ENCODE results near the gene FITM1.

Gene FITM1, protein sequence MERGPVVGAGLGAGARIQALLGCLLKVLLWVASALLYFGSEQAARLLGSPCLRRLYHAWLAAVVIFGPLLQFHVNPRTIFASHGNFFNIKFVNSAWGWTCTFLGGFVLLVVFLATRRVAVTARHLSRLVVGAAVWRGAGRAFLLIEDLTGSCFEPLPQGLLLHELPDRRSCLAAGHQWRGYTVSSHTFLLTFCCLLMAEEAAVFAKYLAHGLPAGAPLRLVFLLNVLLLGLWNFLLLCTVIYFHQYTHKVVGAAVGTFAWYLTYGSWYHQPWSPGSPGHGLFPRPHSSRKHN

GRCh38 chr14:24130380-24130716, at the start of gene FITM1:
FITM1 (plus strand) TSS chr14:24130659; CDS start chr14:24131564, 905 bp downstream.
- DNase-seq, result no peak

DNA sequence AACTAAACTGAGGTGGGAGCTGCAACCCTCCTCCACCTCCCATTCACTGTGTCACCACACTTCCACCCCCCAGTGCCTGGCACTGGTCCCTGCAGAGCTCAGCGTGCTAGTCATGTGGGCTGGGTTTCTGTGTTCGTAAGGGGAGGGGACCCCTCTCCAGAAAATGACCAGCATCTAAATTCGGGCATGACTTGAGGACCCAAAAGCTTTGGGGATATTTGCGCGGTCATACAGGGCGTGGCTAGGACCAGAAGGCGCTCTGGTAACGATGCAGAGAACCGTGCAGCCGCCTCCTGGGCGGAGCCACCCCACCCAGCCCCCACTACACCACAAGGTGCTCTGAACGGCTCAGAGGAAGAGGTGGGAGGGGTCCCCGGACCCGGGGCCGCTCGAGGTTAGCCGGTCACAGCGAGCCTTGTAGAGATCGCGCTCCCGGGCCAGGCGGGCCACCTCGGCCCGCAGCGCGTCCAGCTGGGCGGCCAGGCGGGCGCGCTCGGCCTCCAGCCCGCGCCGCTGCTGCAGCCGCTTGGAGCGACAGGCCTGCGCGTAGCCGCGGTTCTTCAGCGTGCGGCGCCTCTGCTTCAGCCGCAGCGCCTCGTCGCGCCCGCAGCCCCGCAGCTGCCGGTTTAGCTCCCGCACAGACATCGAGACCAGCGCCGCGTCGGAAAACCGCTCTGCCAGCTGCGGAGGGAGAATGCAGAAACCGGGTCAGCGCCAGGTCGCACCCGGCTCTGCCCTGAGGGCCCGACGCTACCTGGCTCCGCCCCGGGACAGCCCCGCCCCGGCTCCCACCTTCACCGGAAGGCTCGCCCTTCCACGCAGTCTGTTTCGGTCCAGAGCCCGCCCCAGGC, 49.3 kb upstream of the FITM1 start:
- peak; percentile 20 for DNase-seq

DNA sequence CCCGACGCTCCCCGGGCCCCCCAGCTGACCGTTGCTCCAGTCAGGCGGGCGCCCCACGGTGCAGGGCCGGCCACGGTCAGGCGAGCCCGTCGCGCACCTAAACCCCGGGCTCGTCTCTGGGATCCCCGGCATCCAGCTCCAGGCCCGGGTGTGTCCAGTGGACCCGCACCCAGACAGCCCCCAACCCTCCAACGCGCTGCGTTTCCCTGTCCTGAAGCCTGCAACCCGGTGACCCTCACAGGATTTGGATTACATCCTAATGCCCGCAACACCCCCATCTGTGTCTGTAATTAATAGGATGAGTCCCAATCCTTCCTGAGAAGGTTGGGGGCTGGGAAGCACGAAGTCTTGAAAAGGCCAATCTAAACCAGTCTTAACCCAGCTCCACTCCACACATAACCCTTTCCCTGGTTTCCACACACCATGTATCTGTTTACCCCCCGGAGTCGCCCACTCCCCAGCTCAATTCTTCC, 48.7 kb upstream of the FITM1 start:
- DNase-seq, result no peak

- no peak for DNase-seq
Observed at GRCh38 chr14:24082411-24083080, 47.9 kb upstream of the FITM1 start.

DNA sequence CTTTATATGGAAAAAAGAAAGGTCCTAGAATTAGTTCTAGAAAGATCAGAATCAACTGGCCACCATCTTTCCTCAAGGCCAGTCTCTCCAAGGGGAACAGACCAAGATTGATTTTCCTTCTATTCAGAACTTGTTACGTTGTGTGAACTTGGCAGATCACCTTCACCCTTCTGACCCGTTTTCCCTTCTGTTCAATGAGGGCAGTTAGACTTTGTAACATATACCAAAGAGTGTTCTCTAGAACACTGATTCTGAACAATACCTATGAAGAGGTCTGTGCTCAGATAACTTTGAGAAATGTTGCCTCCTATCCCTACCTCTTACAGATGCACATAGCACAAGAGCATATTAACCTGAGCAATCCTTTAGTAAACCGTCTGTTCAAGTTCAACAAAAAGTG, 47.0 kb upstream of the FITM1 start:
- DNase-seq, result no peak

- no peak for DNase-seq
Observed at GRCh38 chr14:24084440-24084839, 46.0 kb upstream of the FITM1 start.

DNA sequence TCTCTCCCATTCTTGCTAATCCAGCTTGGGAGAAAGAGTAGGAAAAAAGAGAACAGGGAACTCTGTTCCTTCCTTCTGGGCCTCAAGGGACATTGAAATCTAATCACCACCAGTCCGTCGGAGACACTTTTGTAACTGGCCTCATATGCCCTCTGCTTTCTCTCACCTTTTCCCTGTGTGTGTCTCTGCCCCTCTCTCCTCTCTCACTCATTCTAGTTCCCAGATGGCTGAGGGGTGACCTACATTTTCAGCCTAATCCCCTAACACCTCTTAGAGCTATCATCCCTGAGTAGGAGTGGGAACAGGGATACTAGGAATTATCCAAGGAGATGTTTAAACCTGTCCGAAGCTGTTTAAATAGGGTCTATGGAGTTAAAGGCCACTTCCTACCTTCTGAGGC, 45.2 kb upstream of the FITM1 start:
- DNase-seq, result no peak

DNA sequence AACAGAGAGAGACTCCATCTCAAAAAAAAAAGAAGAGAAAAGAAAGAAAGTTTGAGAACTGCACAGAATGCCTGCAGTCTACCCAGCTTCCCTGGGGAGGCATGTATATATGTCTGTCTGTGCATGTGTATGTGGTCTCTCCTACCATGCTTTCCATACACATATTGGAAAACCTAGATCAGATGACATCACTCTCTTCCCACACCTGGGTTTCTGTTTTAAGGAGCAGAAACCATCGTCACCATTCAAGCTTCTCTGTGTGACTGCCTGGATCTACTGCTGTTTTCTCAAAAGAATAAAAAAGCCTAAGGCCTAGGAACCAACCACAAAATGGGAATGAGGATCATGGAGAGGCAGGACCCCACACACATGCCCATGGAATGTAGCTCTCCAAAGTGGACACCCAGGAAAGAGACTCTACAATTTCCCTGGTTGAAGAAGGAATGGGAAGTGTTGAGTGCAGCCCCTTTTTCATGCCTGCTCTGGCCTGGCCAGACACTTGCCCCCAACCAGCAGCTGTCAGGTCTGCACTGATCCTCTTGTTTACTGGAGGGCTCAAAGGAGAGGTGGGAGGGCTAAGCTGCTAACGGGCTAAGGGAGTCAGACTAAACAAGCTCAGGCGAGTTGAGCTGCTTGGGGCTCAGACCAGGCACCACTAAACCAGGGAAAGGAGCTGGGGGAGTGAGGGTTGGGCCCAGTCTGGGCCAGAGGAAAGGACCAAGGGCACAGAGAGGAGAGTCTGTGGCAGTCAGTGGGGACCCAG, 44.1 kb upstream of the FITM1 start:
- no peak for DNase-seq

DNA sequence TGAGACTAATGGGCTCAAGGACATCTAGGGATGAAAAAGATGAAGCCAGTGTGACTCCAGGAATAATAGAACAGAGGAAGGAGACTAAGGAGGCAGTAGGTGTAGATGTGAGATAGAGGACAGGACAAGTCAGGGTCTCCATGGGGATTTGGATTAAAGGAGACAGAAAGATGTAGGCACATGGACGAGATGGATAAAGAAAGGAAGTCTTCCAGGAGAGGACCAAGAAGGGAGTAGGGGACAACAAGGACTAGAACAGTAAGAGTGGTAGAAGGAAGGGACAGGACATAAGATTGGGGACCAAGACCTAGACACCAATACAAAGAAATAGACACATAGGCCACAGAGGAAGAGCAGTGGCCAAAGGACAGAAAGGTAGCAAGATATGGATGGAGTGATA, 43.5 kb upstream of the FITM1 start:
- no peak for DNase-seq

DNA sequence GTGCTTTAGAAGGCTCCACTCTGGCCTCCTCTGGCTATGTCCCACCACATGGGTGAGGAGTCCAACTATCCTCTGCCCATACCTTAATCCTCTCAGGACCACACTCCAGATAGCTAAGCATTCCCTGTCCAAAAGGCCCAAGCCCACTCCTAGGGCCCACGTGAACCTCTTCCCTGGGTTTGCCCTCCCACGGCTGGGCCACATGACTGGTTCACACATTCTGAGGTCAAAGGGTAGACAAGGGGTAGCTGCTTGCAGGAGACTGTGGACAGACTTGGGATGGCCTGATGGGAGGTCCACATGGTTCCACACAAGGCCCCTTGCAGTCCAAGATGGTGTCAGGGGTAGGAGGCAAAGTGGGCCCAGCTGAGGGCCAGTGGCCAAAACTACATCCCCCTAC, 42.4 kb upstream of the FITM1 start:
- no peak for DNase-seq

DNA sequence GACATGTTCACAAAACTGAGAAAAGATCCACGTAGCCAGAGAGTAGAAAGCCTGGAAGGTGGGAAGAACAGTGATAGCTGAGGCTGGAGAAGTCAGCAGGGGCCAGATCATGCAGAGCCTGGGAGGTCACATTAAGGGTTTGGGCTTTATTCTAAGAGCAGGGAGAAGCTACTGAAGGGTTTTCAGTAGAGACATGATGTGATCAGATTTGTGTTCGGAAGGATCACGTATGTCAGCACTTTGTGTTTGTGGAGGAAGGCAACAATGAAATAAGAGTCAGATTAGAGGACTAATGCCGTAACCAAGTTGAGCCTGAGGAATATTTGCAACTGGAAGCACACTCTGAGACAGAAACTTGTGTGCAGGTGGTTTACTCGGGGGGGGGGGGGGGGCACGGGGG, 40.6 kb upstream of the FITM1 start:
- DNase-seq, result no peak

DNA sequence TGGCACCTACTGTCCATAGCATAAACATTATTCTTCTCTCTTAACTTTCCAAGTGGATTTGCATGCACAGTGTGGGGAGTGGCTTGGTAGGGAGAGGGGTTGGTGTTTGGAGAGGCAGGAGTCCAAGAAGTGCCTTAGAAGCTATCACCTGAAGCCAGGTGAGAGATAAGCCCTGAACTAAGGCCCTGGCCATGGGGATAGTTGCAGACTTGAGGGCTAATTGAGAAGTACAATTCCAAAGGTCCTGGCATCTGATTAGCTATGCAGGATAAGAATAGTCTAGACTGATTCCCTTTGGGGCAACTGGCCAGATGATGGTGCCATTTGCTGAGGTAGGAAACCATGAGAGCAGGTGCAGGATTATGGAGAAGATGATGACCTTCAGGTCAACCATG, 38.4 kb upstream of the FITM1 start:
- no peak for DNase-seq

DNA sequence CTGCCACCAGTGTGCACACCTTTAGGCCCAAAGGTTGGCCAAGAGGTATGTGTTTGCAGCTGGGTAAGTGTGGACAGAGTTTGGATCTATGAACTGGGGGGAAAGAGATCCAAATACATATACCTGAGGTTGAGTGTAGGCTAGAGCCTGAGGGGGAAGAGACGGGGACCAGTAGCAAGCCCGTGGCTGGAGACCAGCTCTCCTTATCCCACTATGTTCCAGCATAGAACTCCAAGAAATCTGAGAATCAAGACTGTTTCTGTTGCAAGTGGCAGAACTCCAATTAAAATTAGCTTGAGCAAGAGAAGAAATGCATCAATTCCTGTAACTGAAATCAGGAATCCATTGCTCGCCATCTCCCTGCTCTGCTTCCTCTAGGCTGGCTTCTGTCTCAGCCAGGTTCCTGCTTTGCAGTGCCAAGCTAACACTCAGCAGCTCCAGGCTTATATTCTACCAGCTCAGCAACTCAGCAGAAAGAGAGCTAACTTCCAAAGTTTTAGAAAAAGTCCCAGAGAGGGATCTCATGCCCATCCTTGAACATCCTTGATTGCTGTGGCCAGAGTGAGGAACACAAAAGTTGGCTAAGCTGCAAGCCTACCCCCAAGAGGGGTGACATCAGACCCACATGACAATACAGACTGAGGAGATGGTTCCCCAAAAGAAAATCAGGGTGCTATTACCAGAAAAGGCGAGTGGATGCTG, 37.8 kb upstream of the FITM1 start:
- no peak for DNase-seq

DNA sequence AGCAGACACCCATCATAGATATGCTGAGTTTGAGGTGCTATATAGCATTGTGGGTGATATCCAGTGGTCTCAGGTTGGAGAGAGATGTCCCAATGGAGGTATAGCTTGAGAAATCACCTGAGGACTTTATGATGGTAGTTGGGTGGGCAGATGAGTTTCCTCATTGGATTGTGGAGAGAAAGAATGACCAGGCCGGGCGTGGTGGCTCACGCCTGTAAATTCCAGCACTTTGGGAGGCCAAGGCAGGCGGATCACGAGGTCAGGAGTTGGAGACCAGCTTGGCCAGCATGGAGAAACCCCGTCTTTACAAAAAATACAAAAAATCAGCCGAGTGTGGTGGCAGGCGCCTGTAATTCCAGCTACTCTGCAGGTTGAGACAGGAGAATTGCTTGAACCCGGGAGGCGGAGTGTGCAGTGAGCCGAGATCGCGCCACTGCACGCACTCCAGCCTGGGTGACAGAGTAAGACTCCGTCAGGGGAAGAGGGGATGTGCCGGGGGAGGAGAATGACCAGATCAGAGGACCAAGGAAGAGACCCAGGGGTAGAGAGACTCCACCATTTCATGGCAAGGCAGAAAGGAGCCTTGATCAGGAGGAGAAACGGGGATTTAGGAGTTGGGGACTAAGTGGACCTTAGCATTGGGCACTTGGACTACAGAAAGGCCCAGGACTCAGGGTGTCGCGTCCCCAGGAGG, 37.1 kb upstream of the FITM1 start:
- no peak for DNase-seq

DNA sequence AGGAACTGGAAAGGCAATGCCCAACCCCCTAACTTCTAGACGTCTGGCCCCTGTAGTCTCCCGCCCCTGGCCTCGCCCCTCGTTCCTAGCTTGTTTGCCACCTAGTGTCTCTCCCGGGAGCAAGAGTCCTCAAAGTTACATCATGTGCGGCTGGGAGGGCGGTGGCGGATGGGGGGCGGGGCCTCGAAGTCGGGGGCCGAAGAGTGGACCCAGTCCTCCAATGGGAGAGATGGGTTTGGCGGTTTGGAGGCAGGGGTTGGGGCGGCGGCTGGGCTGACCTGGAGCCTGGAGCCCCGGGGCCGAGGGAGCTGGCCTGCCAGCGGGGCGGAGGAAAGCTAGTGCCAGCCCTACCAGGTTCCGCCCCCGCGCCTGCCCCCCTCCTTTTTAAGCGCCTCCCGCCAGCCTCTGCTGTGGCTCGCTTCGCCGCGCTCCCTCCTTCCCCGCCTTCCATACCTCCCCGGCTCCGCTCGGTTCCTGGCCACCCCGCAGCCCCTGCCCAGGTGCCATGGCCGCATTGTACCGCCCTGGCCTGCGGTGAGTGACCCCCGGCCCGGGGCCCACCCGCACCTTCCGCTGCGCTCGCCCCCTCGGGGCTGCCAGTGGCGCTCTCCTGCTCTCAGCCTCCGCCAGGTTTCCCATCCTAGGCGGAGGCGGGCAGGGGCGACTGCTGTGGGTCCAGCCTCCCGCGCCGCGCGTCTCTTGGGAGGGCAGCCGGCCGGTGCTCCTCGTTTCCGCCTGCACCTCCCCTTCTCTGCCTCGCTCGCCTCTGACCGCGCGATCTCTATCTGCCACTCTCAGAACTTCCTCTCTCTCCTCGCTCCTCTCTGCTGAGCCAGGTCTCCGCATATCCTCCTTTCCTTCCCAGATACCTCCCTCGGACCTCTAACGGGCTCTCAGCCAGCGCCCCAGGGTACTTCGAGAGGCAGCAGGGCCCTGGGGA, 36.3 kb upstream of the FITM1 start, which contains the start of gene PCK2:
TSS of gene PCK2 (plus strand) at position 411 of the 940 bp plus-strand sequence. CDS start at position 506, 95 bp downstream.
- DNase-seq, result peak; percentile 91

- DNase-seq, result no peak
Observed at GRCh38 chr14:24094841-24095270, 35.6 kb upstream of the FITM1 start.

DNA sequence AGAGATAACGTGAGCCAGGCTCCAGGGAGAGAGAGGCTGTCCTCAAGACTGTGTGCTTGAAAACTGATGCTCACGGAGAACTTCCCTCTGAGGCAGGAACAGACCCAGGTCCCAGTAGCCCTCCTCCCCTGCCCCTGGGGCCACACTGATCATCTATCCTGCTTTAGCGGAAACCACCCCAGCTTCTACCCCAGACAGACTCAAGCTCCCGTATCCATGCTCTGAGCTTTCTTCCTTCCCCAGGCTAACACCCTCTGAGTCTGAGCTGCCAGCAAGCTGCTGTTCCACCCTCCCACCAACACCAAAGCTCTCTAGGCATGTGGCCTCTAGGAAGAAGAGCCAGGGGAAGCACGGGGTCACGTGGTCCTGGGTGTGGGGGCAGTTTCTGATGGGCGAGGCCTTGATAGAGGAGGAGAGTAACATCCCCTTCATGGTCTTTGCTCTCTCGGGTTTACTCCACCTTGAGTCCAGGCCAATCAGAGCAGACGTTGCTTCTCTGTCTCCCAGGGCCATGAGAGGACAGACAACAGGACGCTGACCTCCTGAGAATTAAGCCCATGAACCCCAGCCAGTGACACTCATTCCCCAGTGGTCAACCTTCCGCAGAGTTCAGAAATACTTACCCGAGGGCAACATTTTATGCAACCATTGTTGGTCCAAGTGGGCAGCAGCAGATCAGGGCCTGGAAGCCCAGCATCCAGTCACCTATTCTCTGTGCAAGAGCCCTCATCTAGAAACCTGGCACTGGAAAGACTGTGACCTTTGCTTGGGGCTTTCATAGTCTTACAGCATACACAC, 35.0 kb upstream of the FITM1 start:
- DNase-seq, result no peak

GRCh38 chr14:24096545-24097181, 33.8 kb upstream of the FITM1 start:
- DNase-seq, result no peak

Data from DMS153 (cell line).